ENCODE measurements around the gene KCNJ11. TPM values are rescaled to one million over a fixed set of nuclear protein-coding genes. Genes with fewer than 3 reads are reported as not detected.
A peak's percentile ranks its signal among the peaks of the same experiment; 100 is the strongest.

The KCNJ11 gene
- total RNA-seq, 1 experiment from 2014 or later = 0.54 TPM

GRCh38 chr11:17405232-17406005 is 17.0 kb upstream of the KCNJ11 start:
- Mint-ChIP-seq H3K9me3 (ENCODE audit: unreplicated experiment) (no peaks in the 10 kb centered on the region), H3K27me3 (ENCODE audit: insufficient read depth, unreplicated experiment) (peaks cover under 1% of the 10 kb centered on the region), H3K27ac (ENCODE audit: low read depth, unreplicated experiment) (peak overlapping the region; percentile 27), H3K4me1 (ENCODE audit: insufficient read depth, unreplicated experiment) (no peaks in the 10 kb centered on the region), H3K4me3 (ENCODE audit: unreplicated experiment) (no peak overlapping the region), H3K36me3 (ENCODE audit: insufficient read depth, unreplicated experiment) (no peaks in the 10 kb centered on the region)
- intact Hi-C loops (cut with micrococcal nuclease) = no loop called here
- POLR2A ChIA-PET = interaction anchor here (0.9 kb wide), 1 partner anchor 15 kb away, joined by 3 read pairs; no protein-coding TSS in a partner anchor
- BruUV-seq (replicated peaks) = no TSS peak
- CTCF ChIA-PET = interaction anchor here (0.6 to 1.8 kb wide), 4 partner anchors 21 to 175 kb away, joined by 3 to 6 read pairs (median 3); no protein-coding TSS in a partner anchor
- peak; percentile 64 for DNase-seq (ENCODE audit: unreplicated experiment)
- no peak for TF ChIP-seq CTCF (IDR thresholded peaks at IDR 0.05; ENCODE audit: unreplicated experiment)

- H3K4me1 Mint-ChIP-seq (ENCODE audit: insufficient read depth, unreplicated experiment) = no peaks in the 10 kb centered on the region
- CTCF ChIA-PET = interaction anchor here (1.8 kb wide), 1 partner anchor 20 kb away, joined by 6 read pairs; no protein-coding TSS in a partner anchor
- DNase-seq (ENCODE audit: unreplicated experiment) = peak; percentile 69
- H3K36me3 Mint-ChIP-seq (ENCODE audit: insufficient read depth, unreplicated experiment) = no peaks in the 10 kb centered on the region
- POLR2A ChIA-PET = no interaction called here
- no peaks in the 10 kb centered on the region for H3K9me3 Mint-ChIP-seq (ENCODE audit: unreplicated experiment)
- intact Hi-C loops (cut with micrococcal nuclease) = no loop called here
- TF ChIP-seq CTCF (IDR thresholded peaks at IDR 0.05; ENCODE audit: unreplicated experiment) = no peak
- H3K27ac Mint-ChIP-seq (ENCODE audit: low read depth, unreplicated experiment) = no peak overlapping the region
- no TSS peak for BruUV-seq (replicated peaks)
- peaks cover 13% of the 10 kb centered on the region for H3K27me3 Mint-ChIP-seq (ENCODE audit: insufficient read depth, unreplicated experiment)
- H3K4me3 Mint-ChIP-seq (ENCODE audit: unreplicated experiment) = no peak overlapping the region
Observed at GRCh38 chr11:17403980-17404759, 15.7 kb upstream of the KCNJ11 start.

GRCh38 chr11:17402486-17402885 is 14.0 kb upstream of the KCNJ11 start:
- TF ChIP-seq CTCF (IDR thresholded peaks at IDR 0.05; ENCODE audit: unreplicated experiment) = no peak
- peaks cover 18% of the 10 kb centered on the region for H3K27me3 Mint-ChIP-seq (ENCODE audit: insufficient read depth, unreplicated experiment)
- no peak overlapping the region for H3K27ac Mint-ChIP-seq (ENCODE audit: low read depth, unreplicated experiment)
- no peaks in the 10 kb centered on the region for H3K4me1 Mint-ChIP-seq (ENCODE audit: insufficient read depth, unreplicated experiment)
- no peak overlapping the region for H3K4me3 Mint-ChIP-seq (ENCODE audit: unreplicated experiment)
- no peak for DNase-seq (ENCODE audit: unreplicated experiment)
- POLR2A ChIA-PET = interaction anchor here (0.6 kb wide), 1 partner anchor 1647 kb away, joined by 3 read pairs; no protein-coding TSS in a partner anchor
- CTCF ChIA-PET = interaction anchor here (0.6 to 1.9 kb wide), 6 partner anchors 13 to 193 kb away, joined by 3 to 4 read pairs (median 3); partner anchors contain the start of gene KCNJ11
- intact Hi-C loops (cut with micrococcal nuclease) = no loop called here
- H3K9me3 Mint-ChIP-seq (ENCODE audit: unreplicated experiment) = no peaks in the 10 kb centered on the region
- no peaks in the 10 kb centered on the region for H3K36me3 Mint-ChIP-seq (ENCODE audit: insufficient read depth, unreplicated experiment)
- no TSS peak for BruUV-seq (replicated peaks)

- CTCF ChIA-PET = interaction anchor here (0.7 to 1.9 kb wide), 3 partner anchors 12 to 126 kb away, joined by 3 to 4 read pairs (median 3); partner anchors contain the start of gene KCNJ11
- DNase-seq (ENCODE audit: unreplicated experiment) = no peak
- POLR2A ChIA-PET = no interaction called here
- TF ChIP-seq CTCF (IDR thresholded peaks at IDR 0.05; ENCODE audit: unreplicated experiment) = no peak
- no TSS peak for BruUV-seq (replicated peaks)
- H3K4me3 Mint-ChIP-seq (ENCODE audit: unreplicated experiment) = no peak overlapping the region
- no peaks in the 10 kb centered on the region for H3K4me1 Mint-ChIP-seq (ENCODE audit: insufficient read depth, unreplicated experiment)
- no peaks in the 10 kb centered on the region for H3K36me3 Mint-ChIP-seq (ENCODE audit: insufficient read depth, unreplicated experiment)
- no peaks in the 10 kb centered on the region for H3K9me3 Mint-ChIP-seq (ENCODE audit: unreplicated experiment)
- H3K27ac Mint-ChIP-seq (ENCODE audit: low read depth, unreplicated experiment) = no peak overlapping the region
- intact Hi-C loops (cut with micrococcal nuclease) = no loop called here
- peaks cover 18% of the 10 kb centered on the region for H3K27me3 Mint-ChIP-seq (ENCODE audit: insufficient read depth, unreplicated experiment)
Observed at GRCh38 chr11:17401841-17402240, 13.4 kb upstream of the KCNJ11 start.
